Uterus (tissue), 4 donors: Measurements from ENCODE around the gene SGCE. TPM values are rescaled to one million over a fixed set of nuclear protein-coding genes. Genes with fewer than 3 reads are reported as not detected.

Source experiments
- DNase-seq, 2 donors: peaks; one replicate each; pipeline ENCODE4 v3.0.0-alpha.2; 2019 to 2020
- H3K27ac ChIP-seq, 2 donors: fragments of 200-600 bp; sonication (generic); 1 replicate in 1 of 2; 2 replicates in 1 of 2; pipeline ENCODE4 v1.5.1; 2016 to 2018
- H3K27me3 ChIP-seq, 2 donors: fragments of 200-600 bp; sonication (generic); one replicate each; pipeline ENCODE4 v1.5.1; 2018 to 2019; ENCODE audit warnings: control low read depth in 1 of 2
- H3K36me3 ChIP-seq, 2 donors: fragments of 200-600 bp; sonication (generic); one replicate each; pipeline ENCODE4 v1.5.1; 2019; ENCODE audit warnings: control low read depth in 1 of 2
- H3K4me1 ChIP-seq, 2 donors: fragments of 200-600 bp; sonication (generic); one replicate each; pipeline ENCODE4 v1.5.1; 2018 to 2019; ENCODE audit warnings: control low read depth in 1 of 2
- H3K4me3 ChIP-seq, 2 donors: fragments of 200-600 bp; sonication (generic); 1 replicate in 1 of 2; 2 replicates in 1 of 2; pipeline ENCODE4 v1.5.1; 2018 to 2019; ENCODE audit warnings: mild to moderate bottlenecking in 1 of 2
- H3K9me3 ChIP-seq, 2 donors: fragments of 200-600 bp; sonication (generic); one replicate each; pipeline ENCODE4 v1.5.1; 2019; ENCODE audit warnings: control low read depth in 1 of 2
- POLR2A ChIP-seq, 2 donors: fragments of 450-650 bp; IDR thresholded peaks; one replicate each; pipeline ENCODE4 v1.6.1; 2016; ENCODE audit warnings: antibody characterized with exemption in 2 of 2, mild to moderate bottlenecking in 1 of 2, moderate library complexity in 1 of 2
- intact Hi-C: fragments of 100-400 bp; cut with DNase I; formaldehyde crosslinking; loops from one replicate; pipeline ENCODE4 v1.15.1; 2023; ENCODE audit warnings: low total_unique reads
- total RNA-seq, 4 donors: library from RNA; depleted of rRNA in 3 of 4; stranded (reverse); fragments of >200 nt in 3 of 4; gene quantifications; one replicate each; pipeline versions ENCODE4 v1.1.0 to v1.2.4, GENCODE V29; 2014 to 2023
- TF ChIP-seq, protein P1 (sequence below), 4 experiments: fragments of 200-600 bp in 2 of 4; fragments of 450-650 bp in 2 of 4; sonication (generic) in 2 of 4; IDR thresholded peaks; one replicate each; pipeline ENCODE4 v1.5.1; 2016 to 2019; ENCODE audit warnings: antibody characterized with exemption in 4 of 4, mild to moderate bottlenecking in 2 of 4, moderate library complexity in 1 of 4
- donor health status: DM: yes; HTN: yes; CAD: no.

SGCE gene
- total RNA-seq, 4 donors from 2014 or later, result 118 to 790 (median 182) TPM

GRCh38 chr7:94595717-94596116 lies 60.2 kb downstream of the SGCE start:
- Histone ChIP-seq H3K27me3 (no peaks in the 10 kb centered on the region), H3K9me3 (no peaks in the 10 kb centered on the region), H3K4me1 (no peaks in the 10 kb centered on the region), H3K4me3 (no peak overlapping the region), H3K36me3 (no peaks in the 10 kb centered on the region), H3K27ac (no peak overlapping the region)
- intact Hi-C loops, result no loop called here
- TF ChIP-seq POLR2A (IDR thresholded peaks at IDR 0.05), result no peak
- TF ChIP-seq, protein P1, sequence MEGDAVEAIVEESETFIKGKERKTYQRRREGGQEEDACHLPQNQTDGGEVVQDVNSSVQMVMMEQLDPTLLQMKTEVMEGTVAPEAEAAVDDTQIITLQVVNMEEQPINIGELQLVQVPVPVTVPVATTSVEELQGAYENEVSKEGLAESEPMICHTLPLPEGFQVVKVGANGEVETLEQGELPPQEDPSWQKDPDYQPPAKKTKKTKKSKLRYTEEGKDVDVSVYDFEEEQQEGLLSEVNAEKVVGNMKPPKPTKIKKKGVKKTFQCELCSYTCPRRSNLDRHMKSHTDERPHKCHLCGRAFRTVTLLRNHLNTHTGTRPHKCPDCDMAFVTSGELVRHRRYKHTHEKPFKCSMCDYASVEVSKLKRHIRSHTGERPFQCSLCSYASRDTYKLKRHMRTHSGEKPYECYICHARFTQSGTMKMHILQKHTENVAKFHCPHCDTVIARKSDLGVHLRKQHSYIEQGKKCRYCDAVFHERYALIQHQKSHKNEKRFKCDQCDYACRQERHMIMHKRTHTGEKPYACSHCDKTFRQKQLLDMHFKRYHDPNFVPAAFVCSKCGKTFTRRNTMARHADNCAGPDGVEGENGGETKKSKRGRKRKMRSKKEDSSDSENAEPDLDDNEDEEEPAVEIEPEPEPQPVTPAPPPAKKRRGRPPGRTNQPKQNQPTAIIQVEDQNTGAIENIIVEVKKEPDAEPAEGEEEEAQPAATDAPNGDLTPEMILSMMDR (IDR thresholded peaks at IDR 0.05), result no peak
- no peak for DNase-seq

DNA sequence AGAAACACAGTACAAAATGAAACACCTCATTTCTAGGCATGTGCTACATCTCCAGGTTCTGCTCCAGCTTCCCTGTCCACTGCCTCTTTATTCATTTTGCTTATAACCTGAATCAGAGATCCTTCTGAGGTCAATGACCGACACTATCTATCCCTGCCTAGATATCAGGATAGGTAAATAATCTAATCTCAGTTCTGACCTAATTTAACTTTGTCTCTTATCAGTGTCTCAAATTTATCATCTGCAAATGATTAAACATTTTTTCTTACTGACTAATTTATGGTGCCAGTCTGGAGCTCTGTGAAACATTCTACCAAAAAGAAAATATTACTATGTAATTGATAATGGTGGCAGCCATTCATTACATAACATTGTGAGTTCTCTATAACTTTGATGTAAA lies 61.1 kb downstream of the SGCE start:
- TF ChIP-seq POLR2A (IDR thresholded peaks at IDR 0.05), result no peak
- TF ChIP-seq, protein P1 (IDR thresholded peaks at IDR 0.05), result no peak
- no peaks in the 10 kb centered on the region for H3K4me1 ChIP-seq
- H3K27ac ChIP-seq, result no peak overlapping the region
- no peak for DNase-seq
- H3K9me3 ChIP-seq, result no peaks in the 10 kb centered on the region
- H3K27me3 ChIP-seq, result no peaks in the 10 kb centered on the region
- no peak overlapping the region for H3K4me3 ChIP-seq
- intact Hi-C loops, result no loop called here
- no peaks in the 10 kb centered on the region for H3K36me3 ChIP-seq

- H3K4me1 ChIP-seq, result no peaks in the 10 kb centered on the region
- no peaks in the 10 kb centered on the region for H3K9me3 ChIP-seq
- no peak overlapping the region for H3K4me3 ChIP-seq
- no peaks in the 10 kb centered on the region for H3K36me3 ChIP-seq
- TF ChIP-seq, protein P1 (IDR thresholded peaks at IDR 0.05), result no peak
- no peak for TF ChIP-seq POLR2A (IDR thresholded peaks at IDR 0.05)
- intact Hi-C loops, result no loop called here
- DNase-seq, result no peak
- H3K27me3 ChIP-seq, result no peaks in the 10 kb centered on the region
- no peak overlapping the region for H3K27ac ChIP-seq
These were observed 64.8 kb downstream of the SGCE start for GRCh38 chr7:94591176-94591575.

DNA sequence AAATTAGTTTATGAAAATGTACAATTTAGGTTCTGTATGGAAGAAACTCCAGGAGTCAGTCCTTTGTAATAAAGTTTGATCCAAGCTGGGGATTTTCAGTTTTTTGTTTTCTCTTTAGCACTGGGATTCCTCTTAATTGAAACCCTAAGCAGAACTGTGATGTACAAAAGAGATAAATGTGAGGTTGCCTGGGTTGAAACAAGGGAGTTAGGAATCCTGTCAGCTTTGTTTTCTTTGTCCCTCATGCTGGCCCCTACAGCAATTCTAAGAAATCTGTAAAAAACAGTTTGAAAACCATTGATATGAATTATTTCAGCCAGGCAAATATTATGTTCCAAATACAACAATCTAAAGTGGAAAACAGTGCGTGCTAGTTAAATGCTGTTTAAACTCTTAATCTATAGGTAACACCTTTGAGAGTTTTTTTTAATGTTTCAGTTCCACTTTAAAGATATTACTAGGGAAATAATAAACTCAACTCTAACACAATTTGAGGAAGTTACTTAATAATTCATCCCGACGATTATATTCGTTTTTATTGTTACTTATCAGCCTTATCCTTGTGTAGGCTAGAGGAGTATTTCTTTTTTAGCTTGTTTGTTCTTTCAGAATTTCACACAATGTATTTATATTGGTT lies 65.3 kb downstream of the SGCE start:
- H3K4me1 ChIP-seq, result no peaks in the 10 kb centered on the region
- no peaks in the 10 kb centered on the region for H3K9me3 ChIP-seq
- no peaks in the 10 kb centered on the region for H3K36me3 ChIP-seq
- H3K27me3 ChIP-seq, result no peaks in the 10 kb centered on the region
- no peak overlapping the region for H3K4me3 ChIP-seq
- TF ChIP-seq POLR2A (IDR thresholded peaks at IDR 0.05), result no peak
- TF ChIP-seq, protein P1 (IDR thresholded peaks at IDR 0.05), result no peak
- H3K27ac ChIP-seq, result no peak overlapping the region
- intact Hi-C loops, result no loop called here
- no peak for DNase-seq

- Histone ChIP-seq H3K27me3 (no peaks in the 10 kb centered on the region), H3K4me3 (no peak overlapping the region), H3K36me3 (no peaks in the 10 kb centered on the region), H3K4me1 (no peaks in the 10 kb centered on the region), H3K27ac (no peak overlapping the region), H3K9me3 (no peaks in the 10 kb centered on the region)
- TF ChIP-seq POLR2A (IDR thresholded peaks at IDR 0.05), result no peak
- TF ChIP-seq, protein P1 (IDR thresholded peaks at IDR 0.05), result no peak
- DNase-seq, result no peak
- intact Hi-C loops, result no loop called here
These were observed 67.9 kb downstream of the SGCE start for GRCh38 chr7:94588075-94588474.
